Fibroblast of lung (primary cell): Measurements from ENCODE around the gene FGF22. TPM values are rescaled to one million over a fixed set of nuclear protein-coding genes. Genes with fewer than 3 reads are reported as not detected.

Source experiments
- DNase-seq, 2 donors: peaks; one replicate each; pipeline versions ENCODE4 v3.0.0 to v3.0.0-alpha.2; 2010; ENCODE audit warnings: low read depth in 2 of 2
- H2AFZ ChIP-seq: 2 replicates; pipeline ENCODE4 v1.5.1; 2012; ENCODE audit warnings: low read length, control low read depth, inconsistent platforms
- H3K27ac ChIP-seq: 2 replicates; pipeline ENCODE4 v1.5.1; 2011; ENCODE audit warnings: low read length, control low read depth; ENCODE audit not compliant: insufficient read depth
- H3K27me3 ChIP-seq: 2 replicates; pipeline ENCODE4 v1.5.1; 2011; ENCODE audit warnings: mild to moderate bottlenecking, low read length; ENCODE audit not compliant: control insufficient read depth, insufficient read depth
- H3K36me3 ChIP-seq: 2 replicates; pipeline ENCODE4 v1.5.1; 2011; ENCODE audit warnings: low read length; ENCODE audit not compliant: control insufficient read depth, insufficient read depth
- H3K4me1 ChIP-seq: 2 replicates; pipeline ENCODE4 v1.5.1; 2011; ENCODE audit warnings: low read length; ENCODE audit not compliant: control insufficient read depth, insufficient read depth; ENCODE audit errors: extremely low read depth
- H3K4me2 ChIP-seq: 2 replicates; pipeline ENCODE4 v1.5.1; 2011; ENCODE audit warnings: low read length, control low read depth; ENCODE audit not compliant: insufficient read depth; ENCODE audit errors: extremely low read depth
- H3K4me3 ChIP-seq, 4 experiments: fragments of 200-600 bp in 1 of 4; sonication (generic) in 1 of 4; replicated peaks in 1 of 4; 2 replicates each; pipeline ENCODE4 v1.5.1; 2011 to 2016; ENCODE audit warnings: low read length in 4 of 4, low read depth in 3 of 4, mild to moderate bottlenecking in 3 of 4, control low read depth in 2 of 4, inconsistent platforms in 1 of 4, mixed read lengths in 1 of 4; ENCODE audit not compliant: insufficient read depth in 1 of 4; ENCODE audit errors: control extremely low read depth in 1 of 4
- H3K79me2 ChIP-seq: 2 replicates; pipeline ENCODE4 v1.5.1; 2012; ENCODE audit warnings: mild to moderate bottlenecking, low read length, inconsistent platforms; ENCODE audit not compliant: control insufficient read depth, insufficient read depth
- H3K9ac ChIP-seq: 2 replicates; pipeline ENCODE4 v1.5.1; 2011; ENCODE audit warnings: mild to moderate bottlenecking, low read length, control low read depth; ENCODE audit not compliant: insufficient read depth
- H3K9me3 ChIP-seq: 2 replicates; pipeline ENCODE4 v1.5.1; 2012; ENCODE audit warnings: low read depth, low read length; ENCODE audit not compliant: control insufficient read depth, insufficient read depth
- H4K20me1 ChIP-seq: 2 replicates; pipeline ENCODE4 v1.5.1; 2011; ENCODE audit warnings: low read length; ENCODE audit not compliant: control insufficient read depth, insufficient read depth; ENCODE audit errors: extremely low read depth
- EZH2 ChIP-seq: IDR thresholded peaks from 2 replicates; pipeline ENCODE4 v1.5.1; 2012; ENCODE audit warnings: low read length, control low read depth, mild to moderate bottlenecking; ENCODE audit errors: missing control alignments
- polyA plus RNA-seq, 2 donors: library from polyadenylated mRNA; depleted of rRNA in 1 of 2; stranded (reverse) in 1 of 2; unstranded in 1 of 2; fragments of >200 nt; gene quantifications; 2 replicates each; pipeline ENCODE4 v1.2.1, GENCODE V29; 2011 to 2012; ENCODE audit warnings: missing spikeins in 1 of 2
- total RNA-seq: library from RNA; depleted of rRNA; stranded (reverse); fragments of >200 nt; gene quantifications from 2 replicates; pipeline ENCODE4 v1.2.1, GENCODE V29; 2014
- TF ChIP-seq, protein P1 (sequence below), 2 donors: IDR thresholded peaks in 1 of 2; conservative IDR thresholded peaks in 1 of 2; 1 replicate in 1 of 2; 2 replicates in 1 of 2; pipeline ENCODE4 v1.5.1; 2011 to 2012; ENCODE audit warnings: low read length in 2 of 2, control low read depth in 1 of 2, inconsistent platforms in 1 of 2, low read depth in 1 of 2, mild to moderate bottlenecking in 1 of 2

The FGF22 gene
- total and polyA plus RNA-seq, 2 donors (not counting 1 experiment from before 2014, with no cell fraction given), result under 0.01 TPM; not detected in 1

DNA sequence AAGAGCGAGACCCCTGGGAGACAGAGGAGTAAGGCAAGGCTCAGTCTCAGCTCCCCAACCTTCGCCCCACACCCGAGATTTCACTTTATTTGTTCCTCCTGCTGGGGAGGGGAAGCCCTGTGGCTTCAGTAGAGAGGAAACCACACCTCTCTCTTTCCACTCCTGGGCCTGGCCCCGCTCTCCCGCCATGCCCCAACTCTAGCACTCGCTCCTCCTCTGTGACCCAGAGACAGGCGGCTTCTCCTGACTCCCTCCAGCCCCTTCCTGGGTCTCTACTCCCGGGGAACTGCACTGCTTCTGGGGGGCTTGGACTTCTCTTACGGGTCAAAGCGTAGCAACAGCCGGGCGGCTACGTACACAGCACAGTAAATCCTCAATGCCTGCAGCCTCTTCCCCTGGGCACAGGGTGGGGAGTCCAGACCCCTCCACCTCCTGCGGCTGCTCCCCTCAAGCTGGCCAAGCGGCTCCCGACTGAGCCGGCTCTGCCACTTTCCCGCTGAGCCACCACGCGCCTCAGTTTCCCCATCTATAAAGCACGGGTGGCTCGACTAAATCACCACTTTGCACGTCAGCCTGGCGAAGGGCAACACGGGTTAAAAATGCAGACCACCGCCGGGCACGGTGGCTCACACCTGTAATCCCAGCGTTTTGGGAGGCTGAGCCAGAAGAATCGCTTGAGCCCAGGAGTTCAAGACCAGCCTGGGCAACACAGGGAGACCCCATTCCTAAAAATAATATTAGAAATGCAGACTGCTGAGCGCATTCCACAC lies 21.9 kb downstream of the FGF22 start:
- Histone ChIP-seq H3K36me3 (peaks cover 6% of the 10 kb centered on the region), H4K20me1 (peaks cover 3% of the 10 kb centered on the region), H2AFZ (no peak overlapping the region), H3K9ac (peak overlapping the region; percentile 73), H3K27ac (peak overlapping the region; percentile 64), H3K79me2 (peaks cover 63% of the 10 kb centered on the region), H3K27me3 (no peaks in the 10 kb centered on the region), H3K4me2 (peak overlapping the region; percentile 88), H3K9me3 (no peaks in the 10 kb centered on the region), H3K4me1 (peaks cover 4% of the 10 kb centered on the region), H3K4me3 (peak overlapping the region; percentile 45 to 80 (median 70))
- DNase-seq, result no peak
- TF ChIP-seq, protein P1, sequence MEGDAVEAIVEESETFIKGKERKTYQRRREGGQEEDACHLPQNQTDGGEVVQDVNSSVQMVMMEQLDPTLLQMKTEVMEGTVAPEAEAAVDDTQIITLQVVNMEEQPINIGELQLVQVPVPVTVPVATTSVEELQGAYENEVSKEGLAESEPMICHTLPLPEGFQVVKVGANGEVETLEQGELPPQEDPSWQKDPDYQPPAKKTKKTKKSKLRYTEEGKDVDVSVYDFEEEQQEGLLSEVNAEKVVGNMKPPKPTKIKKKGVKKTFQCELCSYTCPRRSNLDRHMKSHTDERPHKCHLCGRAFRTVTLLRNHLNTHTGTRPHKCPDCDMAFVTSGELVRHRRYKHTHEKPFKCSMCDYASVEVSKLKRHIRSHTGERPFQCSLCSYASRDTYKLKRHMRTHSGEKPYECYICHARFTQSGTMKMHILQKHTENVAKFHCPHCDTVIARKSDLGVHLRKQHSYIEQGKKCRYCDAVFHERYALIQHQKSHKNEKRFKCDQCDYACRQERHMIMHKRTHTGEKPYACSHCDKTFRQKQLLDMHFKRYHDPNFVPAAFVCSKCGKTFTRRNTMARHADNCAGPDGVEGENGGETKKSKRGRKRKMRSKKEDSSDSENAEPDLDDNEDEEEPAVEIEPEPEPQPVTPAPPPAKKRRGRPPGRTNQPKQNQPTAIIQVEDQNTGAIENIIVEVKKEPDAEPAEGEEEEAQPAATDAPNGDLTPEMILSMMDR (conservative IDR thresholded peaks at IDR 0.05 in 1 of 2, IDR thresholded peaks at IDR 0.05 in 1 of 2; ENCODE audit: low read depth in 1 of 2, low read length in 2 of 2), result no peak
- no peak for TF ChIP-seq EZH2

DNA sequence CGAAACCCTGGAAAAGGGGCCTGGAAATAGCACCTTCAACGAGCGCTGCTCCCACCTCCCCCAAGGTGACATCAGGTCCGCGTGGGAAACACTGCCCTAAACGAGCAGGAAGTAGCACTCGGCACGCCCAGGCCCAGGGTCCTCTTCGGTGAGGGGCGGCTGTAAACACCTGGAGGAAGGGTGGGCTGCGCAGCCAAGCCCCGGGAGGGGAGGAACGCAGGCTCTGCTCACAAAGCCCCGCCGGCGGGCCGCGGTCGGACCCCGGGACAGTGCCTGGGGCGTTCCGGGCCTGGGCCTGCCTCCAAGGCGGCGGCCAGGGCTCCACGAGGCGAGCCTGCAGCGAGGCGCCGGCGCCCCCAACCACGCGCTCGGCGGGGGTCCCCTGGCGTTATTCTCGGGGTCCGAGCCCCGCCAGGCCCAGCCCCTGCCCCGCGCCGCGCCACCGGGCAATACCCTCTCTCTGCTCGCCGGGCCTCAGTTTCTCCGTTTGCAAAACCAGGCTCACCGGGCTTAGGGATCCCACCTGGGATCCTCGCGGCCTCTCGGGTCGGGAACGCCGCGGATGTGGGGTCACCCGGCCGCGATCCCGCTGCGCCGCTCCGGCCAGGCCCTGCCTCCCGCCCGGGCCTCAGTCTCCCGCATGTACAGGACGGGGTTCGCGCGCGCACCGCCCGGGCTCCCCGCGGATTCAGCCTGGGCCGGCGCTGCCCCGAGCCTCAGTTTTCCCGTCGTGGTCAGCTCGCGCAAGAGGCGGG lies 22.7 kb downstream of the FGF22 start:
- Histone ChIP-seq H3K27ac (peak overlapping the region; percentile 64), H3K36me3 (peaks cover 6% of the 10 kb centered on the region)
- DNase-seq, result peak in 1 of 2 donors; percentile 51

More for the DNA sequence above, 22.7 kb downstream of the FGF22 start:
- TF ChIP-seq EZH2, result no peak
- TF ChIP-seq, protein P1 (conservative IDR thresholded peaks at IDR 0.05 in 1 of 2, IDR thresholded peaks at IDR 0.05 in 1 of 2; ENCODE audit: low read depth in 1 of 2, low read length in 2 of 2), result no peak
- H3K4me1 ChIP-seq, result peaks cover 4% of the 10 kb centered on the region
- H3K79me2 ChIP-seq, result peaks cover 55% of the 10 kb centered on the region
- H3K27me3 ChIP-seq, result no peaks in the 10 kb centered on the region
- no peaks in the 10 kb centered on the region for H3K9me3 ChIP-seq
- H4K20me1 ChIP-seq, result peaks cover 3% of the 10 kb centered on the region
- H2AFZ ChIP-seq, result no peak overlapping the region
- H3K4me3 ChIP-seq, result peak overlapping the region; percentile 45 to 80 (median 70)
- H3K4me2 ChIP-seq, result peak overlapping the region; percentile 88
- H3K9ac ChIP-seq, result peak overlapping the region; percentile 73
